Measurements from ENCODE around the gene KIRREL1. TPM values are rescaled to one million over a fixed set of nuclear protein-coding genes. Genes with fewer than 3 reads are reported as not detected.

Gene KIRREL1
- total RNA-seq, 2 donors from 2014 or later, result not detected

- H3K4me1 Mint-ChIP-seq (ENCODE audit: low read depth in 2 of 2), result no peaks in the 10 kb centered on the region
- H3K4me3 Mint-ChIP-seq, result no peak overlapping the region
- peaks cover 12 to 30% of the 10 kb centered on the region in 2 donors for H3K27me3 Mint-ChIP-seq
- DNase-seq (ENCODE audit: low spot score) (no peak), ATAC-seq (no peak)
- no peaks in the 10 kb centered on the region for H3K9me3 Mint-ChIP-seq
- H3K27ac Mint-ChIP-seq, result no peak overlapping the region
- no peaks in the 10 kb centered on the region for H3K36me3 Mint-ChIP-seq
Observed at GRCh38 chr1:158067662-158068061, 74.2 kb downstream of the KIRREL1 start.

GRCh38 chr1:158068918-158069317, 75.5 kb downstream of the KIRREL1 start:
- no peak for DNase-seq (ENCODE audit: low spot score)
- no peak overlapping the region for H3K4me3 Mint-ChIP-seq

GRCh38 chr1:158071138-158071537, 77.7 kb downstream of the KIRREL1 start:
- no peaks in the 10 kb centered on the region for H3K36me3 Mint-ChIP-seq
- H3K27me3 Mint-ChIP-seq, result peaks cover 5 to 8% of the 10 kb centered on the region in 2 donors
- H3K9me3 Mint-ChIP-seq, result no peaks in the 10 kb centered on the region
- no peaks in the 10 kb centered on the region for H3K4me1 Mint-ChIP-seq (ENCODE audit: low read depth in 2 of 2)
- no peak for DNase-seq (ENCODE audit: low spot score)
- H3K4me3 Mint-ChIP-seq, result no peak overlapping the region
- H3K27ac Mint-ChIP-seq, result no peak overlapping the region
- no peak for ATAC-seq

More at GRCh38 chr1:158068918-158069317, 75.5 kb downstream of the KIRREL1 start:
- H3K36me3 Mint-ChIP-seq, result no peaks in the 10 kb centered on the region
- no peaks in the 10 kb centered on the region for H3K4me1 Mint-ChIP-seq (ENCODE audit: low read depth in 2 of 2)
- no peak overlapping the region for H3K27ac Mint-ChIP-seq
- peaks cover 9 to 19% of the 10 kb centered on the region in 2 donors for H3K27me3 Mint-ChIP-seq
- no peaks in the 10 kb centered on the region for H3K9me3 Mint-ChIP-seq
- ATAC-seq, result no peak

- no peaks in the 10 kb centered on the region for H3K4me1 Mint-ChIP-seq (ENCODE audit: low read depth in 2 of 2)
- H3K27me3 Mint-ChIP-seq, result peaks cover 0 to 3% of the 10 kb centered on the region in 2 donors
- ATAC-seq (no peak), DNase-seq (ENCODE audit: low spot score) (no peak)
- no peaks in the 10 kb centered on the region for H3K36me3 Mint-ChIP-seq
- no peak overlapping the region for H3K27ac Mint-ChIP-seq
- no peak overlapping the region for H3K4me3 Mint-ChIP-seq
- no peaks in the 10 kb centered on the region for H3K9me3 Mint-ChIP-seq
Observed at GRCh38 chr1:158075078-158075477, 81.6 kb downstream of the KIRREL1 start.

GRCh38 chr1:158076441-158076840, 83.0 kb downstream of the KIRREL1 start:
- Mint-ChIP-seq H3K4me1 (ENCODE audit: low read depth in 2 of 2) (no peaks in the 10 kb centered on the region), H3K36me3 (no peaks in the 10 kb centered on the region), H3K27me3 (peaks cover 0 to 5% of the 10 kb centered on the region in 2 donors), H3K9me3 (no peaks in the 10 kb centered on the region), H3K4me3 (no peak overlapping the region), H3K27ac (no peak overlapping the region)
- ATAC-seq, result no peak
- DNase-seq (ENCODE audit: low spot score), result no peak

GRCh38 chr1:158077411-158078256, 84.2 kb downstream of the KIRREL1 start:
- no peak overlapping the region for H3K4me3 Mint-ChIP-seq
- H3K9me3 Mint-ChIP-seq, result no peaks in the 10 kb centered on the region
- H3K36me3 Mint-ChIP-seq, result no peaks in the 10 kb centered on the region
- no peak for ATAC-seq
- DNase-seq (ENCODE audit: low spot score), result no peak
- H3K4me1 Mint-ChIP-seq (ENCODE audit: low read depth in 2 of 2), result no peaks in the 10 kb centered on the region
- H3K27ac Mint-ChIP-seq, result no peak overlapping the region
- peaks cover 0 to 7% of the 10 kb centered on the region in 2 donors for H3K27me3 Mint-ChIP-seq

- H3K9me3 Mint-ChIP-seq, result no peaks in the 10 kb centered on the region
- no peak overlapping the region for H3K27ac Mint-ChIP-seq
- H3K4me3 Mint-ChIP-seq, result no peak overlapping the region
- H3K36me3 Mint-ChIP-seq, result no peaks in the 10 kb centered on the region
- ATAC-seq (no peak), DNase-seq (ENCODE audit: low spot score) (no peak)
- no peaks in the 10 kb centered on the region for H3K4me1 Mint-ChIP-seq (ENCODE audit: low read depth in 2 of 2)
- H3K27me3 Mint-ChIP-seq, result peaks cover 0 to 7% of the 10 kb centered on the region in 2 donors
Observed at GRCh38 chr1:158078569-158079080, 85.2 kb downstream of the KIRREL1 start.

GRCh38 chr1:158080066-158080465, 86.6 kb downstream of the KIRREL1 start:
- ATAC-seq, result no peak
- Mint-ChIP-seq H3K9me3 (no peaks in the 10 kb centered on the region), H3K36me3 (no peaks in the 10 kb centered on the region)

GRCh38 chr1:158084336-158084735, 90.9 kb downstream of the KIRREL1 start:
- Mint-ChIP-seq H3K4me3 (no peak overlapping the region), H3K36me3 (no peaks in the 10 kb centered on the region), H3K27me3 (peaks cover 0 to 5% of the 10 kb centered on the region in 2 donors)

More at GRCh38 chr1:158080066-158080465, 86.6 kb downstream of the KIRREL1 start:
- no peak overlapping the region for H3K4me3 Mint-ChIP-seq
- no peaks in the 10 kb centered on the region for H3K4me1 Mint-ChIP-seq (ENCODE audit: low read depth in 2 of 2)
- peaks cover 0 to 7% of the 10 kb centered on the region in 2 donors for H3K27me3 Mint-ChIP-seq
- H3K27ac Mint-ChIP-seq, result no peak overlapping the region
- DNase-seq (ENCODE audit: low spot score), result no peak

GRCh38 chr1:158084747-158085146, 91.3 kb downstream of the KIRREL1 start:
- H3K4me3 Mint-ChIP-seq, result no peak overlapping the region
- H3K36me3 Mint-ChIP-seq, result no peaks in the 10 kb centered on the region
- H3K9me3 Mint-ChIP-seq, result no peaks in the 10 kb centered on the region
- DNase-seq (ENCODE audit: low spot score) (no peak), ATAC-seq (no peak)
- no peak overlapping the region for H3K27ac Mint-ChIP-seq
- H3K4me1 Mint-ChIP-seq (ENCODE audit: low read depth in 2 of 2), result no peaks in the 10 kb centered on the region
- H3K27me3 Mint-ChIP-seq, result peaks cover 1 to 5% of the 10 kb centered on the region in 2 donors

More at GRCh38 chr1:158084336-158084735, 90.9 kb downstream of the KIRREL1 start:
- no peak overlapping the region for H3K27ac Mint-ChIP-seq
- H3K4me1 Mint-ChIP-seq (ENCODE audit: low read depth in 2 of 2), result no peaks in the 10 kb centered on the region
- ATAC-seq, result no peak
- H3K9me3 Mint-ChIP-seq, result no peaks in the 10 kb centered on the region
- DNase-seq (ENCODE audit: low spot score), result no peak

- H3K36me3 Mint-ChIP-seq, result no peaks in the 10 kb centered on the region
- no peaks in the 10 kb centered on the region for H3K4me1 Mint-ChIP-seq (ENCODE audit: low read depth in 2 of 2)
- no peak for DNase-seq (ENCODE audit: low spot score)
- H3K4me3 Mint-ChIP-seq, result no peak overlapping the region
- peaks cover 2 to 6% of the 10 kb centered on the region in 2 donors for H3K27me3 Mint-ChIP-seq
- no peaks in the 10 kb centered on the region for H3K9me3 Mint-ChIP-seq
- peak; percentile 26 to 41 for ATAC-seq
- H3K27ac Mint-ChIP-seq, result no peak overlapping the region
Observed at GRCh38 chr1:158087320-158087927, 94.0 kb downstream of the KIRREL1 start.

- H3K4me1 Mint-ChIP-seq (ENCODE audit: low read depth in 2 of 2), result no peaks in the 10 kb centered on the region
- ATAC-seq, result no peak
- DNase-seq (ENCODE audit: low spot score), result no peak
- no peaks in the 10 kb centered on the region for H3K36me3 Mint-ChIP-seq
- H3K9me3 Mint-ChIP-seq, result no peaks in the 10 kb centered on the region
- H3K27ac Mint-ChIP-seq, result no peak overlapping the region
- no peak overlapping the region for H3K4me3 Mint-ChIP-seq
- peaks cover 4 to 6% of the 10 kb centered on the region in 2 donors for H3K27me3 Mint-ChIP-seq
Observed at GRCh38 chr1:158089476-158089875, 96.0 kb downstream of the KIRREL1 start.

- Mint-ChIP-seq H3K4me1 (ENCODE audit: low read depth in 2 of 2) (no peaks in the 10 kb centered on the region), H3K9me3 (no peaks in the 10 kb centered on the region), H3K4me3 (no peak overlapping the region), H3K36me3 (no peaks in the 10 kb centered on the region), H3K27me3 (peaks cover 4 to 6% of the 10 kb centered on the region in 2 donors), H3K27ac (no peak overlapping the region)
- ATAC-seq, result no peak
- DNase-seq (ENCODE audit: low spot score), result no peak
Observed at GRCh38 chr1:158089925-158090637, 96.6 kb downstream of the KIRREL1 start.

All from natural killer cell treated with Interleukin-12 subunit alpha and Interleukin-12 subunit beta and Interleukin-15 and Interleukin-18, amount 100 ng/mL, for 72 hours (primary cell).